Epithelial cell of proximal tubule (primary cell): ENCODE results near the gene CD9. TPM values are rescaled to one million over a fixed set of nuclear protein-coding genes. Genes with fewer than 3 reads are reported as not detected.

ENCODE experiments used
- DNase-seq: peaks from one replicate; pipeline ENCODE4 v3.0.0-alpha.2; 2011; ENCODE audit warnings: low read depth
- H3K4me3 ChIP-seq: 2 replicates; pipeline ENCODE4 v1.5.1; 2011; ENCODE audit warnings: low read depth, mild to moderate bottlenecking, low read length
- total RNA-seq: library from RNA; depleted of rRNA; stranded (reverse); fragments of >200 nt; gene quantifications from 2 replicates; pipeline ENCODE4 v1.2.3, GENCODE V29; 2015
- TF ChIP-seq, protein P1 (sequence below): conservative IDR thresholded peaks from 2 replicates; pipeline ENCODE4 v1.5.1; 2012; ENCODE audit warnings: low read depth, mild to moderate bottlenecking, low read length

CD9 gene
- total RNA-seq, 1 donor from 2014 or later, result 284 TPM

DNA sequence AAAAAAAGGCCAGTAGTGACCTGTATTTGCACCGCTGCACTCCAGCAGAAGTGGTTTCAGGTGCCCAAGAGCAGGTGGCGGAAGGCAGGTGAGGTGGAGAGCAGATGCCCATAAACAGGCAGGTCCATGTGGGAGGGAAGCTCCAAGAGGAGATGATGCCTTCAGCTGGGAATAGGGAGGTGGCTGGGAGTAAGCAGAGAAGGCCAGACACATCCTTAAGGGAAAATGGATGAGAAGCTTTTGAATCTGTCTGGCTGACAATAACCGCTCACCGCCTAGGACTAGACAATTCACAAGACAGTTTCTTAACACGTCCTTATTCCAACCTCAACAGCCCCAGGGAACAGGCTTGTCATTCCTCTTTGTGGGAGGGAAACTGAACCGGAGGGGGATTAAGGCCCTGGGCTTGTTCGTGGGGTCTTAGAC is 66.4 kb downstream of the CD9 start:
- no peak for DNase-seq
- no peak overlapping the region for H3K4me3 ChIP-seq
- TF ChIP-seq, protein P1, sequence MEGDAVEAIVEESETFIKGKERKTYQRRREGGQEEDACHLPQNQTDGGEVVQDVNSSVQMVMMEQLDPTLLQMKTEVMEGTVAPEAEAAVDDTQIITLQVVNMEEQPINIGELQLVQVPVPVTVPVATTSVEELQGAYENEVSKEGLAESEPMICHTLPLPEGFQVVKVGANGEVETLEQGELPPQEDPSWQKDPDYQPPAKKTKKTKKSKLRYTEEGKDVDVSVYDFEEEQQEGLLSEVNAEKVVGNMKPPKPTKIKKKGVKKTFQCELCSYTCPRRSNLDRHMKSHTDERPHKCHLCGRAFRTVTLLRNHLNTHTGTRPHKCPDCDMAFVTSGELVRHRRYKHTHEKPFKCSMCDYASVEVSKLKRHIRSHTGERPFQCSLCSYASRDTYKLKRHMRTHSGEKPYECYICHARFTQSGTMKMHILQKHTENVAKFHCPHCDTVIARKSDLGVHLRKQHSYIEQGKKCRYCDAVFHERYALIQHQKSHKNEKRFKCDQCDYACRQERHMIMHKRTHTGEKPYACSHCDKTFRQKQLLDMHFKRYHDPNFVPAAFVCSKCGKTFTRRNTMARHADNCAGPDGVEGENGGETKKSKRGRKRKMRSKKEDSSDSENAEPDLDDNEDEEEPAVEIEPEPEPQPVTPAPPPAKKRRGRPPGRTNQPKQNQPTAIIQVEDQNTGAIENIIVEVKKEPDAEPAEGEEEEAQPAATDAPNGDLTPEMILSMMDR, result no peak

- peak; percentile 86 for DNase-seq
- TF ChIP-seq, protein P1, result peak; percentile 50
- no peak overlapping the region for H3K4me3 ChIP-seq
These were observed 66.9 kb downstream of the CD9 start for GRCh38 chr12:6266971-6267721.

DNA sequence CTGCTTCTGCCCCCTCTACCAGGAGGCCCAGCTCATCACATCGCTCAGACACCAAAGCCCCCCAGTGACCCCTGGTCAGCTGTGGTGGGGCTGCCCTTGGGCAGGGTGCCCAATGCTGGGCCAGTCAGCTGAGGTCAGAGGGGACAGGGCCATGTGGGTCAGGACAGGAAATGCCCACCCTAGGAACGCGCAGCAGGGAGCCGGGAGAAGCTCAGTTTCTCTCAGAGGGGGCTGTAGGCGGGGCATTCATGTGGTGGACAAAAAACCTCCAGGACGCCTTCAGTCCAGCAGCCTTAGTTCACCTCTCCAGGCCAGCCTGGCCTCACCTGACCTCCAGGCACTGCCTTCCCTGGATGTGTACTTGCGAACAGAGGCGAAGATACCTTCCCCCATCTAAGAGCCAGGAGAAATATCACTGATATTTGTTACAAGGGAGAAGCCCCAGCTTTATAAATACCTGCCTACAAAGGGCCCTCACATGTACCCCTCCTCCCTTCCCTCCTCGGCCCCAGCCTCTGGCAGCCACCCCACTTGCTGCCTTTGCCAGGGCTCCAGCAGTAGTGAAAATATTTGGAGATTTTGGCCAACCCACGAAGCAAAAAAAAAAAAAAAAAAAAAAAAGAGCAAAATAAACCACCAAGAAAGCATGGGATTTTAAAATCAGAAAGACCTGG is 68.4 kb downstream of the CD9 start:
- H3K4me3 ChIP-seq, result no peak overlapping the region
- TF ChIP-seq, protein P1, result no peak
- DNase-seq, result no peak

- TF ChIP-seq, protein P1, result no peak
- H3K4me3 ChIP-seq, result no peak overlapping the region
These were observed 69.8 kb downstream of the CD9 start for GRCh38 chr12:6269986-6270385.

DNA sequence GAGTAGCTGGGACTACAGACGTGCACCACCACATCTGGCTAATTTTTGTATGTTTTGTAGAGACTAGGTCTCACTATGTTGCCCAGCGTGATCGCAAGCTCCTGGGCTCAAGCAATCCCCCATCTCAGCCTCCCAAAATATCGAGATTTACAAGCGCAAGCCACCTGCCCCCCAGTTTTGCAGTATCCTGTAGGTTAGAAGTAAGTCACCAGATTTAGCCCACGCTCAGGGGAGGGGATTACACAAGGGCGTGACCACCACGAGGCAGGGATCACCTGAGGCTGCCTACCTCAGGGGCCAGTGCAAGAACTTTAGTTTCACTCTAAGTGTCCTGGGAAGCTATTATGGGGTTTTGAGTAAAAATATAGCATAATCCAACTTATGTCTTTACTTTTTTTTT is 71.1 kb downstream of the CD9 start:
- H3K4me3 ChIP-seq, result no peak overlapping the region
- TF ChIP-seq, protein P1, result no peak
- DNase-seq, result no peak

More at GRCh38 chr12:6269986-6270385, 69.8 kb downstream of the CD9 start:
- no peak for DNase-seq

- no peak overlapping the region for H3K4me3 ChIP-seq
- TF ChIP-seq, protein P1, result no peak
- no peak for DNase-seq
These were observed 72.4 kb downstream of the CD9 start for GRCh38 chr12:6272300-6273204.
